Measurements from ENCODE around the gene CCND1.

DNA sequence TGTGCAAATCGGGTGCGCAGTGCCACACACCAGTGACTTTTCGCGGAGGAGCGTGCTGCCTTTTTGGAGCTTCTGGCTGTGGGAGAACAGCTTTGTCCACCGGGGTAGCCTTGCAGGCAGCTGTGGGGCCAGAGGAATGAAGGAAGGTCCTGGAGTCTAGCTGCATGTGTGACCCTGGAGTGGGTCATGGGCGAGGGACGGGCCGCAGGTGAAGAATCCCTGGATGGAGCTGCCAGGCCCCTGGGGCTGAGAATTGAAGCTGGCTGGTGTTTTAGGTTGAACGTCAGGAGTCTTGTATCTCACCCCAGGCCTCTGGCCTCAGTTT lies 8.6 kb downstream of the CCND1 start:
- no peak for TF ChIP-seq GATA3 (IDR thresholded peaks at IDR 0.05; ENCODE audit: low read depth, low read length)
- no peak for TF ChIP-seq GATA2 (IDR thresholded peaks at IDR 0.05; ENCODE audit: low read depth, low read length)

All from SH-SY5Y (cell line).